ENCODE measurements around the gene KIAA1217. TPM values are rescaled to one million over a fixed set of nuclear protein-coding genes. Genes with fewer than 3 reads are reported as not detected.
A peak's percentile ranks its signal among the peaks of the same experiment; 100 is the strongest.

The KIAA1217 gene
- total and polyA plus RNA-seq, 2 of the 8 experiments (the other 6 are each of a cell fraction or from before 2014, with no cell fraction given), result 4.5 to 15.6 TPM

GRCh38 chr10:24201503-24202180, 7.3 kb upstream of the KIAA1217 start:
- CTCF ChIA-PET (ENCODE audit: partially characterized antibody), result interaction anchor here (0.5 to 4.4 kb wide), 15 partner anchors 8 to 1302 kb away, joined by 3 to 22 read pairs (median 4); no protein-coding TSS in a partner anchor
- POLR2A ChIA-PET (ENCODE audit: partially characterized antibody), result interaction anchor here (1.0 to 1.2 kb wide), 4 partner anchors 9 to 13 kb away, joined by 3 to 6 read pairs (median 4); no protein-coding TSS in a partner anchor
- Histone ChIP-seq H2BK12ac (ENCODE audit: low read depth, low read length) (no peak overlapping the region), H2BK15ac (ENCODE audit: low read length) (no peak overlapping the region), H2AK5ac (ENCODE audit: low read depth, low read length) (no peak overlapping the region), H3K4me2 (ENCODE audit: insufficient read depth in 1 of 2, low read depth in 2 of 2, low read length in 2 of 2) (peak overlapping the region; percentile 21 to 49; a peak in 2 of 4 replicates), H3K4ac (replicated peaks; ENCODE audit: insufficient read length, low read depth, low read length) (no peak overlapping the region), H4K20me1 (replicated peaks in 1 of 2; ENCODE audit: control insufficient read depth in 1 of 2, insufficient read depth in 2 of 2, low read length in 2 of 2) (no peaks in the 10 kb centered on the region), H4K8ac (ENCODE audit: extremely low read depth, insufficient read depth, low read length) (no peak overlapping the region), H3K27ac (ENCODE audit: low read depth, low read length) (no peak overlapping the region), H2BK20ac (ENCODE audit: low read length) (no peak overlapping the region), H3K18ac (ENCODE audit: extremely low read depth, low read length) (no peak overlapping the region), H3K56ac (replicated peaks; ENCODE audit: insufficient read length, low read depth, low read length) (no peak overlapping the region), H3K79me1 (ENCODE audit: low read depth, low read length) (no peaks in the 10 kb centered on the region), H3K23me2 (ENCODE audit: low read depth, low read length) (no peaks in the 10 kb centered on the region), H3K9ac (replicated peaks in 1 of 4; ENCODE audit: extremely low read depth in 1 of 4, low read depth in 3 of 4, low read length in 3 of 4) (no peak overlapping the region), H3K79me2 (ENCODE audit: control insufficient read depth in 1 of 2, insufficient read depth in 2 of 2, low read length in 2 of 2) (no peaks in the 10 kb centered on the region), H3K4me3 (ENCODE audit: extremely low read depth in 1 of 4, insufficient read depth in 2 of 4, low read depth in 3 of 4, low read length in 4 of 4) (0 out of 8 replicates have a peak overlapping the region, but pooled peaks of 1 of the 4 experiments have one; percentile 16), H3K23ac (ENCODE audit: insufficient read length) (no peak overlapping the region), H3K14ac (ENCODE audit: insufficient read length) (no peak overlapping the region), H3K4me1 (replicated peaks in 1 of 4; ENCODE audit: control insufficient read depth in 3 of 4, insufficient read depth in 4 of 4, low read length in 3 of 4) (peaks cover 3 to 7% (median 6%) of the 10 kb centered on the region in 4 experiments; a peak in 6 of 7 replicates), H4K91ac (replicated peaks; ENCODE audit: insufficient read length, low read length) (no peak overlapping the region), H2AFZ (ENCODE audit: low read length) (0 out of 2 replicates have a peak overlapping the region, but pooled peaks have one; percentile 92), H2BK5ac (ENCODE audit: low read depth, low read length) (no peak overlapping the region), H3K27me3 (replicated peaks in 1 of 4; ENCODE audit: control insufficient read depth in 3 of 4, extremely low read depth in 1 of 4, insufficient read depth in 3 of 4, low read length in 3 of 4) (no peaks in the 10 kb centered on the region), H3K36me3 (ENCODE audit: control insufficient read depth in 2 of 4, insufficient read depth in 4 of 4, low read length in 3 of 4) (no peaks in the 10 kb centered on the region), H3K9me3 (ENCODE audit: insufficient read depth in 2 of 2, low read depth in 1 of 2, low read length in 1 of 2) (no peaks in the 10 kb centered on the region), H4K5ac (ENCODE audit: insufficient read length, low read depth, low read length) (no peak overlapping the region), H2BK120ac (replicated peaks; ENCODE audit: low read depth, low read length) (no peak overlapping the region)
- DNase-seq (ENCODE audit: low read depth in 1 of 2, low spot score in 2 of 2), result no peak
- 66% methylated on average over 14 of the region's 14 CpGs; no CpG with 5 or more reads in 1 of the 2 experiments for WGBS, 2 experiments (ENCODE audit: extremely low coverage in 1 of 2, insufficient coverage in 1 of 2, insufficient read length in 1 of 2, insufficient replicate concordance in 2 of 2, low coverage in 1 of 2, low lambda C conversion rate in 2 of 2, missing lambda C conversion rate in 1 of 2)
- no peak for FAIRE-seq
- TF ChIP-seq NRF1 (IDR thresholded peaks at IDR 0.05; ENCODE audit: low read depth, low read length), result no peak
- no peak for TF ChIP-seq E2F6 (IDR thresholded peaks at IDR 0.05)
- TF ChIP-seq RBBP5 (IDR thresholded peaks at IDR 0.05; ENCODE audit: borderline replicate concordance, low read depth, low read length), result no peak

All from H1 (cell line).